Nephron (organoid): ENCODE data around the gene SFXN5.

ENCODE experiments used
- H3K27ac Mint-ChIP-seq, 3 experiments: 2 replicates each; pipeline ENCODE4 v1.8.0; 2020; ENCODE audit warnings: mixed read lengths in 3 of 3, mild to moderate bottlenecking in 2 of 3, moderate library complexity in 1 of 3
- H3K27me3 Mint-ChIP-seq: 2 replicates; pipeline ENCODE4 v1.8.0; 2021; ENCODE audit warnings: low read depth, mild to moderate bottlenecking, moderate library complexity, mixed read lengths
- H3K36me3 Mint-ChIP-seq: 2 replicates; pipeline ENCODE4 v1.8.0; 2020; ENCODE audit warnings: low read depth, mixed read lengths
- H3K4me1 Mint-ChIP-seq: 2 replicates; pipeline ENCODE4 v1.8.0; 2020; ENCODE audit warnings: mixed read lengths
- H3K4me3 Mint-ChIP-seq, 3 experiments: 2 replicates each; pipeline ENCODE4 v1.8.0; 2020; ENCODE audit warnings: mild to moderate bottlenecking in 3 of 3, mixed read lengths in 3 of 3, moderate library complexity in 2 of 3
- H3K9me3 Mint-ChIP-seq: 2 replicates; pipeline ENCODE4 v1.8.0; 2020; ENCODE audit warnings: mixed read lengths
- CTCF ChIP-seq, 3 experiments: fragments of 200-600 bp; sonication (generic); IDR thresholded peaks; one replicate each; pipeline ENCODE4 v1.5.0; 2021; ENCODE audit warnings: antibody characterized with exemption in 3 of 3; ENCODE audit not compliant: unreplicated experiment in 3 of 3

SFXN5 gene

GRCh38 chr2:73112913-73113854 lies 41.7 kb upstream of the SFXN5 start, which contains the start of gene RAB11FIP5:
TSS of gene RAB11FIP5 (minus strand) at chr2:73112948. CDS start at chr2:73112777, 171 bp downstream.
- H3K4me3 Mint-ChIP-seq = peak within 1 kb of the TSS; percentile 87 to 95 (median 92)
- H3K9me3 Mint-ChIP-seq = no peaks in the 10 kb centered on the region
- H3K27me3 Mint-ChIP-seq = peaks cover 39% of the 10 kb centered on the region
- H3K36me3 Mint-ChIP-seq = no peaks in the 10 kb centered on the region
- peaks cover 16% of the 10 kb centered on the region for H3K4me1 Mint-ChIP-seq
- no peak for TF ChIP-seq CTCF (IDR thresholded peaks at IDR 0.05; ENCODE audit: unreplicated experiment in 3 of 3)
- H3K27ac Mint-ChIP-seq = peak within 1 kb of the TSS; percentile 84 to 96 (median 92)

GRCh38 chr2:73112026-73112912 lies 40.8 kb upstream of the SFXN5 start:
- Mint-ChIP-seq H3K27ac (peak overlapping the region; percentile 84 to 96 (median 92)), H3K9me3 (no peaks in the 10 kb centered on the region), H3K36me3 (no peaks in the 10 kb centered on the region), H3K4me1 (peaks cover 17% of the 10 kb centered on the region), H3K27me3 (peaks cover 39% of the 10 kb centered on the region), H3K4me3 (peak overlapping the region; percentile 87 to 95 (median 92))
- no peak for TF ChIP-seq CTCF (IDR thresholded peaks at IDR 0.05; ENCODE audit: unreplicated experiment in 3 of 3)

GRCh38 chr2:73111073-73112025 lies 39.8 kb upstream of the SFXN5 start:
- H3K9me3 Mint-ChIP-seq = no peaks in the 10 kb centered on the region
- no peak for TF ChIP-seq CTCF (IDR thresholded peaks at IDR 0.05; ENCODE audit: unreplicated experiment in 3 of 3)
- peaks cover 22% of the 10 kb centered on the region for H3K4me1 Mint-ChIP-seq
- H3K27ac Mint-ChIP-seq = peak overlapping the region; percentile 84 to 96 (median 92)
- peak overlapping the region; percentile 87 to 95 (median 92) for H3K4me3 Mint-ChIP-seq
- H3K27me3 Mint-ChIP-seq = peaks cover 37% of the 10 kb centered on the region
- no peaks in the 10 kb centered on the region for H3K36me3 Mint-ChIP-seq

- H3K27me3 Mint-ChIP-seq = peaks cover 34% of the 10 kb centered on the region
- TF ChIP-seq CTCF (IDR thresholded peaks at IDR 0.05; ENCODE audit: unreplicated experiment in 3 of 3) = no peak
- peak overlapping the region in 2 of 3 experiments; percentile 84 to 92 for H3K27ac Mint-ChIP-seq
- no peaks in the 10 kb centered on the region for H3K9me3 Mint-ChIP-seq
- H3K36me3 Mint-ChIP-seq = no peaks in the 10 kb centered on the region
- H3K4me3 Mint-ChIP-seq = peak overlapping the region; percentile 87 to 95 (median 92)
- H3K4me1 Mint-ChIP-seq = peaks cover 22% of the 10 kb centered on the region
These were observed 38.9 kb upstream of the SFXN5 start for GRCh38 chr2:73110168-73111072.
